CD4-positive, alpha-beta T cell treated with Interleukin-6 for 4 hours (primary cell): ENCODE data around the gene MYO9A.
A peak's percentile ranks its signal among the peaks of the same experiment; 100 is the strongest.
"Not testable (repeated sequence)": the region's sequence is repeated elsewhere in the genome, so short reads cannot be mapped to it uniquely, and the experiment has no call there.

Experiments
- DNase-seq: peaks from one replicate; pipeline ENCODE4 v3.0.0-alpha.2; 2020; ENCODE audit warnings: mixed read lengths

MYO9A gene

DNA sequence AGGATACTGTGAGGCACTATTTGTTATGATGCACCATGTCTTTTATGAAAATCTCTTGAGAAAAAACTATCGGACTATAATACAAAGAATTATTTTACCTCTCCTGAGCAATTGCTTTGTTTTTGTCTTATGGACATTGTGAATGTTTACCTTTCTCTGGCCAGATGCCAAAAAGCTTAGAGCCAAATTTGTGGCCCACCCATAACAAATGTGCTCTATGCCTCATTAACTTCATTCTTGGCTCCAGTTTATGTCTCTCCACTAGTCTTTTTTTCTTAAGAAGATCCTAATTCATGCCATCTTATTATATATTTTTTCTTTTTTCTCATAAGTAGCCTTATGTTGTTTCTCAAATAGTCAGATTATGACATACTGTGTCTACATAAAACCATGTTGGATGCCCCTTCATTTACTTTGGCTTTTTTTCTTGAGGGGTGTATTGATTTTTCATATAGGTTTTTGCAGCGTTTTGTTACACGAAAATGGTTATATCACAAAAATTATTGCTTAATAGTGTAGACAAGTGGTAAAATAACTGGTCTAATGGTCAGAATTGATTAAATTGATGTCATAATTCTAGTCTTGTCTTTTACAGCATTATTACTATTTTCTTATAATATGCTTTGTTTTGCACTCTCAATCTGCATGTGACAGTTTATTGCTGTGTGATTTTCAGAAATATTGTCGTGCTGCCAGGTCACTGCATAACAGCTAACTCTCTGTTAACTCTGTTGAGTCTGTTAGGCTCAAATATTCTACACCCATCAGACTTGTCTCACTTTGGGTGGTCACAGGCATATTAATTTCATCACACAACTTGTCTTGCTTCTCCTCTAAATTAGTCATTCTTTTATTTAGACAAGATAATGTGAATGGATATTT, 18.5 kb upstream of the MYO9A start:
- DNase-seq: no peak

DNA sequence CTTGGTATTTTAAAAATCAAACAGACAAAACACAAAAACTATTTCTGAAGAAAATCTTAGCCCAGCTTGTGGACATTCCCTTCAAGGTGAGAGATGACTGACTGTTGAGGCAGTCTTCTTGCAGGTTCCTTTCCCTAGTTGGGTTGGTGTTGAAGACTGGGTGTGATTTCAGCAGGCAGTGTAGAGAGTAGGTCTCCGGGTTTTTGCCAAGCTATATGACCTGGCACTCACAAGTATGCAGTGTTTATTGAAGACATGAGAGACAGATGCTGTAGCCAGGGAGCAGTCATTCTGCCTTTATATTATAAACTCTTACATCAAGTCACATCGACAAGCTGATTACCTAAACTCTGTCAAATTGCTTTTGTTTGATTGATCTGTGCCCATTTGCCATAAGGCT, 17.8 kb upstream of the MYO9A start:
- no peak for DNase-seq

DNA sequence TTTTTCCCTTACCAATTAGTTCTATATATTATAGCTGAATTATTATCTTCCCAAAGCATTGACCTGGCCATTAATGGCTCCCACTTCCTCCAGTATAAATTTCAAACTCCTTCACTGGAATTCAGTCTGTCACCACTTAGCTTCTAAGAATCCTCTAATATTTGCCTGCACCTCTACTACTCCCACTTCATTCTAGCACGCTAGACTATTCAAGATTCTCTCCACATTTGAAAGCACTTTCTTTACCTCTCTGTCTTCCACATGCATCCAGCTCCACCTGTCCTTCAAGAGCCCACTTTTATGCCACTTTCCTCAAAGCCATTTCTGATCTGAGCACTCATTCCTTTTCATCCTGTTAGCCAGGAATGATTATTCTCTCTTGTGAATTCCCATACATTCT, 15.3 kb upstream of the MYO9A start:
- DNase-seq: no peak

DNA sequence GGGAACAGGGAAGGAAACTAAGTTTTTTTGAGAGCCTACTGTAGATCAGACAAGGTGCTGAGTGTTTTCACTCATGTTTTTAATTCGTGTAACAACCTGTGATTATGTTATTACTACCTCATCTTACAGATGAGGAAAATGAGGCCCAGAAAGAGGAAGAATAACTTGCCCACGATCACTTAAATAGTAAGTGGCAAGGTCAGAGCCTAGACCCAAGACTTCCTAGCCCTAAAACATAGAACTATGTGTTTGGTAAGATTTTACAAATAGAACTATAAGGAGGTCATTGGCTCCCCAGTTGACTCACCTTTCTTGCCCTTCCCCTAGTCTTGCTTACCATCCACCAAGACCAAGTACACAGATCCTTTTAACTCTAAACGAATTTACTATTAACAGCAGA, 14.0 kb upstream of the MYO9A start:
- DNase-seq: no peak

DNA sequence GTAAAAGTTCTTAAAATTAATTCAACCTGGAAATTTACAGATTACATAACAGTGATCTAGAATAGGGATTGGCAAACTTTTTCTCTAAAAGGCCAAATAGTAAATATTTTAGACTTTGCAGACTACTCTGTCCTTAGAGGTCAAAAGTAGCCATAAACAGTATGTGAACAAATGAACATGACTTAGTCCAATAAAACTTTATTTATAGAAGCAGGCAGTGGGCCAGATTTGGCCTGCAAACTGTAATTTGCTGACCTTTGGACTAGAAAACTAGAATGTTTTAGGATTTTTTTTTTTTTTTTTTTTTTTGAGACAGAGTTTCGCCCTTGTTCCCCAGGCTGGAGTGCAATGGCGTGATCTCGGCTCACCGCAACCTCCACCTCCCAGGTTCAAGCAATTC, 12.3 kb upstream of the MYO9A start:
- no peak for DNase-seq

DNA sequence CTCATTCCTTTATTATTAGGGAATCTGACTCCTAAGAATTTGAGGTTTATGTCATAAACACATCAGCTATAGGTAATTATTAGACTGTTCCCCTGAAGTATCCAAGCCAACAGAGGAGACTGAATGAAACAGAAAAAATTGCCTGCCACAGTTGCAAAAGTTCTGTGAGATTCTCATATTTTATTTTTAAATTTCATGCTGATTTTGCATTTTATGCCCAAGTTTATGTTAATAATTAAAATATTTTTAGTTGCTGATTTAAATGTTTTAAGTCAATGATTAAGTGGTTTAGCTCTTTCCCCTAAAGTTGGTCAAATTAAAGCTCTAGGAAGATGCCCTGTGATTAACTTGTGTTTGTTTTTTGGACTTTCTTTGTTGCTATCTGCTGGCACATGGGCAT, 10.4 kb upstream of the MYO9A start:
- DNase-seq: no peak

DNA sequence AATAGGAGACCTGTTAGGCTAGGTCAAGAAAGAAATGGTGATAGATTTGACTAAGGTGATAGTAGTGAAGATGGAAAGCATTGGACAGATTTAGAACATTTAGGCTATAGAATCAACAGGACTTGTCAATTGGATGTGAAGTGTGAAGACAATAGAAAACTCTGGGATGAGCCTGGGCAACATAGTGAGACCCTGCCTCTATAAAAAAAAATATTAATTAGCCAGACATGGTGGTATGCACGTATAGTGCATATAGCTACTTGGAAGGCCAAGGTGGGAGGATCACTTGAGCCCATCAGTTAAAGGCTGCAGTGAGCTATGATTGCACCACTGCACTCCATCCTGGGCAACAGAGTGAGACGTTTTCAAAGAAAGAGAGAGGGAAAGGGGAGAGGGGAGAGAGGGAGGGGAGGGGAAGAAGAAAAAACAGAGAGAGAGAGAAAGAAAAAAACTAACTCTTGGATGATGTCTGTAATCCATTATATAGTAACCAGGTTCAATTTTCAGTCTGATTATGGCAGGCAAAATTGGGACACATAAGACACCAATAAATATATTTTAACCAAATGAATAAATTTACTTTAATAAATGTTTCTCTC, 9.9 kb upstream of the MYO9A start:
- DNase-seq: no peak

DNA sequence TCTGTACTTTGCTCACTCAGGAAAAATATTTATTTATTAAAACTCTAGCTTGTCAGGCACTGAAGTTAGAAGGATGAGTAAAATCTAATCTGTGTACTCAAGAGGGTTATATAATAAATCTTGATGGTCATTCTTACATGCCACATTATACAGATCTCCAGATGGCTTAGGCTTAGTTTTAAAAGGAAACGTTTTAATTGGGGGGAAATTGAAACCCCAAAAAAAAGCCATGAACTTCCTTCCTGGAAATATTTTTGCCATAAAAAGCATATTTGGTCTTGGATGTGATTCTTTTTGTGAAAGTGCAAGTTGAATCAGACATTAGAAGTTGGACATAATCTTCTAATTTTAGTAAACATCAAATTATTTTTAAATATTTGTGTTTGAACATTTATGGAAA, 6.3 kb upstream of the MYO9A start:
- DNase-seq: no peak

DNA sequence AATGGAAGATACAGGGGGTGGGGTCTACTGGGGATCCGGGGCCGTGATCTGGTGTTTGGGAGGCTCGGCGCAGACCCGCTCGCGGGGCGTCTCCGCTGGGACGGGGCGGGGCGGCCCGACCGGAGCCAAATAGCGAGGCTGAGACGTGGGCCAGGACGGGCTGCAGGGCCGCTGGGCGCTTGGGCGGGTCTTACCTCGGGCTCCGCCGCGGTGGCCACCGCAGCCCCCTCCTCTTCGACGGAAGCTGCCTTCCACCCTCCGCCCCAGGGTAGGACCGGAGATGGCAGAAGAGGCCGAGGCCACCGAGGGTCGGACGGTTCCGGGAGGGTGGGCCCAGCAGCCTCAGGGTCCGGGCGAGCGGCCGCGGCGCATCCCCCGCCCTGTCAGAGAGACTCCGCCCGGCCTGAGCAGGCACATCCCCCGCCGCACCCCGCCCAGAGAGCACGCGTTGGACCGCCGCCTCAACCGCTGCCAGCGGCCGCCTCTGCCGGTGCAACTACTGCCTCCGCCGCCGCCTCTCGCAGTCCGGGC, 399 bp downstream of the MYO9A start:
- DNase-seq: peak; percentile 66

DNA sequence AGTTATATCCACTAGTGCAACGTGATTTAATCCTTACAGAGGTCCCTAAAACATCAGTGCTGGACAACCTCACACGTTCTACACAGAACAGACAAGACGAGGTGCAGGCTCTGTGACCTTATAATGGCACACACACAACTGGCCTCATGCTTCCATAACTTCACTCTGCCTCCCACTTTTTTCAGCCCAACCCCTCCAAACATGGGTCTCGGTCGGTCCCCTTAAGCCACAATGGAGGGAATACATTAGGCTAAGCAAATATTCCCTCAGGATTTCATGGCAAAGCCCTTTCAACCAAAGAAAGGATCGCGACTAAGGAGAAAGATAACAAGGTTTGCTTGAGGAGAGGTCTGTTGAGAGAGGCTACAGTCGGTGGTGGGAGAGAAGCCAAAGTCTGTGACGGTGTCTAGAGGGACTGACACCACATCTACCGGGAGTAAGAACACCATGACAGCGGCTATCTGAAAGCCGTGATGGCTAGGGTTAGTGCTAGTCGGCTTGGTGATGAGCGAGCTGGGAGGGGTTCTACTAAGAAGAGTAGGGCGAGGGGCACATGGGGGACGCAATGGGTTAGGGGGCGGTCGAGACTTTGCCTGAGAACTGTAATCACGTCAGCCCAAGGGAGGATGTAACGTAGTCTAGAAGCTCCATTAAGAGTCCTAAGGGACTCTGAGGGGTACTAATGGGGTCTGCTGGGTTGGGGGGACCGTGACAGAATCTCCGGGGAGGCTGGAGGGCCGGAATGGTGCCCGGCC, 1.0 kb downstream of the MYO9A start:
- peak; percentile 21 for DNase-seq

DNA sequence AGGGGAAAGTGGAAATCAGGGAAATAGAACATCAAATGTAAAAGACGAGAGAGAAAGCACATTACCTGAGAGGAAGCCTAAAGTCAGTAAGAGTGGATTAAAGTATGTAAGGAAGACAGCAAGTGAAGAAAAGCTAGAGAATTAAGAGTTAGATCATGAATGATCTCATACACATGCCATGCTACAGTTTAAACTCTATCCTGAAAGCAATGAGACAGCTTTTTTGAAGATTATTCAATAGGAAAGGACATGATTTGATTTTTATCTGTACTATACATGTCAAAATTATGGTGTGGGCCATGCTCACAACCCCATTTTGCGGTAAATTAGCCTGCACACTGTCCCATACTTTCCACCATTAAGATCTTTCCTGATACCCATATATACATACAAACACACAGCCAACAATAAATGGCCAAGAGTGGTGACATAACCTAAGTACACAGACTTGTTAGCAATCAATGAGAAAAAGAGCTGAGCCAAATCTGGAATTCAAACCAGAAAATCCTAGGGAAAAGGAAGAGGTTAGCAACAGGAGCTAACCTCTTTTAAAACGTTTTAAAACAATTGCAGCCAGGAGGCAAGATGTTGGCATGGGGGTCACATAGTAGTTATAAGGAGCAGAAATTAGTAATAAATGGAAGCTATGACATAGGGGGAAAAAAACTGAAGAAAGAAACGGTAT, 4.5 kb downstream of the MYO9A start:
- DNase-seq: no peak

DNA sequence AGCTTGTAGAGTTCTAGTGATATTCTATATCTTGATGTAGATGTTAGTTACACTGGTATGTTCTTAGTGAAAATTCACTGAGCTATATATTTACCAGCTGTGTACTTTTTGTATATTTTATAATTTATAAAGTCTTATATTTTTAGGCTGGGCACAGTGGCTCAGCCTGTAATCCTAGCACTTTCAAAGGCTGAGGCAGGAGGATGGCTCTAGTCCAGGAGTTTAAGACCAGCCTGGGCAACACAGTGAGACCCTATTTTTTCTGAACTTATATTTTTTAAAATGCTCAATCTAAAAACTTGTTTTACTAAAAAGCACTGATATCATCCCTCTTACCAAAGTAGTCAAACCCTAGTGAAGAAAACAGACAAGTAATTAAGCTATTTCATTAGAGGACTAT, 5.1 kb downstream of the MYO9A start:
- no peak for DNase-seq

DNA sequence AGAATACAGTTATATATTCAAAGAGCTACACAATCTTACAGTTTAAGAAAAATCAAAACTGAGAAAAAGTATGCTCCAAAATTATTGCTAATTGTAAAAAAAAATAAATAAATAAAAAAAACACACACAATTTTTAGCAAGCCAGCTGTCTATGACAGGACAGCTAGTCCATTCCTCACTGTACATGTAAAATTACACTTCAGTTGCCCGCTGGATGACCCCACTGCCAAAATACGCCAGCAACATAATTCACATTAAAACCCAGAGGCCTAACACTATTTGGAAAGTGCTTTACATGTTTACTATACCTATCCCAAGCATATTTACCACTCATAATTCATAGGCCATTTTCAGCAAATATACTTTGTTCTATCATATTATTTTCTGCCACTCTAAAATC, 5.8 kb downstream of the MYO9A start:
- no peak for DNase-seq

DNA sequence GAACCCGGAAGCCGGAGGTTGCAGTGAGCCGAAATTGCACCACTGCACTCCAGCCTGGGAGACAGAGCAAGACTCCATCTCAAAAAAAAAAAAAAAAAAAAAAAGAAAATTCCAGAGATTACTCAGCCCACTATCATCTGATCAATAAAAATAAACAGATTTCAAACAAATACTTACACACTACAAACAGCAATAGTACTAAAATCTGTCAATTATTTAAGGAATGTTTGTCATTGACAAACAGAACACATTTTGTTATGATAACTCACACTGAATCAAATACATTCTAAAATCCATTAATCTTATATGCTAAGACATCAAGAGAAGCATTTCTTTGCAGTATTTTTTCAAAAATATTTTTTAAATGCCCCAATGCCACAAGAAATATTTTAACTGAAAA, 7.6 kb downstream of the MYO9A start:
- no peak for DNase-seq

DNA sequence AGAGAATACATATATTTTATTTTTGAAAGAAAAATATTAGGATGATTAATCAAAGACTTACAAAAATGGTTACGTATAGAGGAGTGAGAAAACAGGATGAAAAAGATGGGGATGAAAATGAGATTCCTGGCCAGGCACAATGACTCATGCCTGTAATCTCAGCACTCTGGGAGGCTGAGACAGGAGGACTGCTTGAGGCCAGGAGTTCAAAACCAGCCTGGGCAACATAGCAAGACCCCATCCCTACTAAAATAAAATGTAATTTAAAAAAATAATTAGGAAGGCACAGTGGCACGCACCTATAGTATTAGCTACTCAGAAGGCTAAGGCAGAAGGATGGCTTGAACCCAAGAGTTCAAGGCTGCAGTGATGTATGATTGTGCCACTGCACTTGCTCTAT, 11.9 kb downstream of the MYO9A start:
- DNase-seq: no peak

DNA sequence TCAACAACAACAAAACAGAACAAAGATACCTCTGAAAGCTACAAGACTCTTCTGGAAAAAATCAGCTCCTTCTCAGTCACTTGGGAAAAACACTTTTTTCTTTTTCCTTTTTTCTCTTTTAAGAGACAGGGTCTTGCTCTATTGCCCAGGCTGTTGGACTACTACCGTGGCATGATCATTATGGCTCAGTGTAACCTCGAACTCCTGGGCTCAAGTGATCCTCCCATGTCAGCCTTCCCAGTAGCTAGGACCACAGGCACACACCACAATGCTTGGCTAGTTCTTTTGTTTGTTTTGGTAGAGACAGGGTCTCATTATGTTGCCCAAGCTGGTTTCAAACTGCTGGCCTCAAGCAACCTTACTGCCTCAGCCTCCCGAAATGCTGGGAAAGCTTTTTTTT, 12.8 kb downstream of the MYO9A start:
- DNase-seq: no peak

DNA sequence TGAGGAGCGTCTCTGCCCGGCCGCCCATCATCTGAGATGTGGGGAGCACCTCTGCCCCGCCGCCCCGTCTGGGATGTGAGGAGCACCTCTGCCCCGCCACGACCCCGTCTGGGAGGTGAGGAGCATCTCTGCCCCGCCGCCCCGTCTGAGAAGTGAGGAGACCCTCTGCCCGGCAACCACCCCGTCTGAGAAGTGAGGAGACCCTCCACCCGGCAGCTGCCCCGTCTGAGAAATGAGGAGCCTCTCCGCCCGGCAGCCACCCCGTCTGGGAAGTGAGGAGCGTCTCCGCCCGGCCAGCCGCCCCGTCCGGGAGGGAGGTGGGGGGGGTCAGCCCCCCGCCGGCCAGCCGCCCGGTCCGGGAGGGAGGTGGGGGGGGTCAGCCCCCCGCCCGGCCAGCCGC, 17.4 kb downstream of the MYO9A start:
- not testable (repeated sequence) for DNase-seq

DNA sequence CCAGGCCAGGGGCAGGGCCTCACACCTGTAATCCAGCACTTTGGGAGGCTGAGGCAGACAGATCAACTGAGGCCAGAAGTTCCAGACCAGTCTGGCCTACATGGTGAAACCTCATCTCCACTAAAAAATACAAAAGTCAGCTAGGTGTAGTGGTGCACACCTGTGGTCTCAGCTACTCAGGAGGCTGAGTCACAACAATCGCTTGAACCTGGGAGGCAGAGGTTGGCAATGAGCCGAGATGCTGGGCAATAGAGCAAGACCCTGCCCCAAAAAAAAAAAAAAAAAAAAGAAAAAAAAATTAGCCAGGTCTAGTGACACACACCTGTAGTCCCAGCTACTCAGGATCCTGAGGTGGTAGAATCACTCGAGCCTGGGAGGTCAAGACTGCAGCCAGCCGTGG, 18.8 kb downstream of the MYO9A start:
- no peak for DNase-seq

DNA sequence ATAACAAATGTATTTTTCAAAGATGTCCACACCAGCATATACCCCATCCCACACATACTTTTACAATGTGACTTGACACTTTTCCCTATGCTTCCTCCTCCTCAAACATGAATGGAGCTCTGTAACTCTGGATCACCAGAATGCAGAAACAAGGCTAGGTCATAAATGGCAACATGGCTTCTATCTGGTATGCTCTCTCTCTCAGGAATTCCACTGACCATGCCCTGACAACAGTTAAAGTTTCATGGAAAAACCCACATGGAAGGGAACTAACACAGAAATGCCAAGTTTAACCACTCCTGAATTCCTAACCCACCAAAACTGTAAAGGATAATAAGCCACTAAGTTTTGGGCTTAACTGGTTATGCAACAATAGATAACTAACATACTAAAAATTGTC, 19.9 kb downstream of the MYO9A start:
- DNase-seq: no peak

DNA sequence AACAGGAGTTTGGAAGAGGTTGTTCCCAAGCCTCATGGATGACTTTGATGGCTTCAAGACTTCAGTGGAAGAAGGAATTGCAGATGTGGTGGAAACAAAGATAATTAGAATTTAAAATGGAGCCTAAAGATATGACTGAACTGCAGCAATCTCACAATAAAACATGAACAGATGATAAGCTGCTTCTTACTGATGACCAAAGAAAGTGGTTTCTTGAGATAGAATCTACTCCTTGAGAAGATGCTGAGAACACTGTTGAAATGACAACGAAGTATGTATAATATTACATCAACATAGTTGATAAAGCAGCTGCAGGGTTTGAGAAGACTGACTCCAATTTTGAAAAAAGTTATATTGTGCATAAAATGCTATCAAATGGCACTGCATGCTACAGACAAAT, 21.2 kb downstream of the MYO9A start:
- no peak for DNase-seq

DNA sequence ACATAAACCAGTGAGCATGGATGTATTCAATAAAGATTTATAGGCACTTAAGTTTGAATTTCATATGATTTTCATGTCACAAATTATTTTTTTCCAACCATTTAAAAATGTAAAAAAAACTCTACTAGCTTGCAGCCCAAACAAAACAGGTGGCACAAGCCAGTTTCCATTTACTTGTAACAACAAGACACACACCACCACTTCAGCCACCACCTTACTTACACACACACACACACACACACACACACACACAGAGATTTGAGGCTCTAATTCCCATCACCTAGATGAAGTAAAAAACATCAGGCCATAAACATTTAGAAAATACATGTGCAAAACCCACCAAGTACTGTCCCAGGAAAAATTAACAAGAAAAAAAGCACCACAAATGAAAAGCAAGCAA, 25.3 kb downstream of the MYO9A start:
- DNase-seq: no peak

DNA sequence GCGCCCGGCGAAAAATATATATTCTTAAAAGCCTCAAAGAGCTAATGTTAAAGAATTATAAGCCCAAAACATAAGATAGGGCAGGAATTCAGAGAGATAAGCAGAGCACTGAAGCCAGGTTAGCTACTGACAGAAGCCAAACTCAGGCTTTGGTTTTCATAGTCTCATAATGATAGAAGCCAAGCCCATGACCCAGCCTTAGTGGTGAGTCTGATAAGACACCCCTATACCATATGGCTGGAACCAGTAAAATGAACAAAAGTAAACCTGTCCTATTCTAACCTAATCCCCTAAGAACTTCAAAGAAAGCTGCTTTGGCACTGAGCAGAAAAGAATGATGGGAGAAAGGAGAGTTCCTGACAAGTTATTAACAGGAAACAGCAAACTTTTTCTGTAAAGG, 25.9 kb downstream of the MYO9A start:
- no peak for DNase-seq
